Ovary (tissue), 1 donor: Measurements from ENCODE around the gene RHOXF2.

Experiments used
- EP300 ChIP-seq: sonication (generic); formaldehyde crosslinking; IDR thresholded peaks from one replicate; pipeline ENCODE4 v1.6.1; 2017; ENCODE audit warnings: antibody characterized with exemption
- POLR2A ChIP-seq: fragments of 450-650 bp; IDR thresholded peaks from one replicate; pipeline ENCODE4 v1.6.1; 2017; ENCODE audit warnings: antibody characterized with exemption, mild to moderate bottlenecking, moderate library complexity

- TF ChIP-seq EP300 (no peak), POLR2A (no peak)
These were observed 42.4 kb downstream of the RHOXF2 start for GRCh38 chrX:120200851-120201250.
